Measurements from ENCODE around the gene DLK1.

DLK1 gene

DNA sequence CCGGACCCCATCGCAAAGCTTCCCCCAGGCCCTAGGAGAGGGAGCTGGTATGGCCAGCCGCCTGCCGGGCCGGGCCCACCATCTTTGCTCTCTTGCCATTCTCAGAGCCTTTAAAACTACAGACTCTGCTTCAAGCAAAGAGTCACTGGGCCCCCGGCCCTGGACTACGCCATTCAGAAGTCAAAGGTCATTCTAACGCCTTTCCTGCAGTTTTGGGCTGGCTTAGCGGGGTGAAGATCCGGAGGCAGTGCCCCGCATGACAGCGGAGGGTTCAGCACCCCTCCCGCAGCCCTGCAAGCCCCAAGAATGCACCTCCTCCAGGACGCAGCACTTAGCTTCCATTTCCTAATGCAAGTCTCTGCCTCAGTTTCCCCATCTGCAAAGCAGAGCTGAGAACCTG lies 61.0 kb downstream of the DLK1 start:
- no peak for DNase-seq (ENCODE audit: low read depth in 1 of 2, low spot score in 1 of 2)

Data from activated T-helper 1 cell treated with anti-CD3 and anti-CD28 coated beads, Interleukin-2, amount 50 U/mL, for 16 hours (primary cell).